SK-N-SH treated with all-trans-retinoic acid at 6 μM for 48 hours (cell line): ENCODE data around the gene ENTPD2.

Source experiments
- ATAC-seq: fragments of 200-7000 bp; cut with Tn5 transposase; 3 replicates; pipeline ENCODE4 v1.9.1; 2020; ENCODE audit warnings: mild to moderate bottlenecking, moderate library complexity
- ARNTL ChIP-seq: fragments of 450-650 bp; formaldehyde crosslinking; IDR thresholded peaks from 2 replicates; pipeline ENCODE4 v1.5.0; 2020; ENCODE audit warnings: low read depth, mild to moderate bottlenecking, moderate library complexity, borderline replicate concordance
- BACH2 ChIP-seq: fragments of 250-450 bp; sonication (Bioruptor Pico); IDR thresholded peaks from 2 replicates; pipeline ENCODE4 v1.9.0; 2021; ENCODE audit warnings: mild to moderate bottlenecking, borderline replicate concordance
- CSDC2 ChIP-seq: fragments of 250-450 bp; sonication (Bioruptor Pico); IDR thresholded peaks from 2 replicates; pipeline ENCODE4 v1.5.0; 2020; ENCODE audit warnings: mild to moderate bottlenecking, moderate library complexity
- CSRNP3 ChIP-seq: fragments of 250-450 bp; sonication (Bioruptor Pico); IDR thresholded peaks from 2 replicates; pipeline ENCODE4 v1.5.1; 2021; ENCODE audit warnings: mild to moderate bottlenecking, moderate library complexity
- ESRRG ChIP-seq: fragments of 250-450 bp; sonication (Bioruptor Pico); IDR thresholded peaks from 2 replicates; pipeline ENCODE4 v1.6.1; 2021; ENCODE audit warnings: mild to moderate bottlenecking
- GLIS3 ChIP-seq: fragments of 250-450 bp; sonication (Bioruptor Pico); IDR thresholded peaks from 2 replicates; pipeline ENCODE4 v1.5.0; 2020; ENCODE audit warnings: mild to moderate bottlenecking, moderate library complexity
- ISL1 ChIP-seq: fragments of 250-450 bp; sonication (Bioruptor Pico); IDR thresholded peaks from 2 replicates; pipeline ENCODE4 v2.1.2; 2022; ENCODE audit warnings: mild to moderate bottlenecking, moderate library complexity
- OSR1 ChIP-seq: fragments of 250-450 bp; sonication (Bioruptor Pico); IDR thresholded peaks from 2 replicates; pipeline ENCODE4 v1.8.0; 2022; ENCODE audit warnings: moderate library complexity, mild to moderate bottlenecking, inconsistent platforms
- PATZ1 ChIP-seq: fragments of 250-450 bp; sonication (Bioruptor Pico); IDR thresholded peaks from 2 replicates; pipeline ENCODE4 v1.8.0; 2020; ENCODE audit warnings: mild to moderate bottlenecking, moderate library complexity, borderline replicate concordance
- PPARA ChIP-seq: fragments of 250-450 bp; sonication (Bioruptor Pico); IDR thresholded peaks from 2 replicates; pipeline ENCODE4 v1.5.0; 2020; ENCODE audit warnings: mild to moderate bottlenecking, borderline replicate concordance
- RARB ChIP-seq: fragments of 250-450 bp; sonication (Bioruptor Pico); IDR thresholded peaks from 2 replicates; pipeline ENCODE4 v1.8.0; 2021; ENCODE audit warnings: mild to moderate bottlenecking, moderate library complexity
- SNAI2 ChIP-seq: fragments of 250-450 bp; sonication (Bioruptor Pico); IDR thresholded peaks from 2 replicates; pipeline ENCODE4 v1.5.0; 2020; ENCODE audit warnings: mild to moderate bottlenecking, moderate library complexity
- TCF4 ChIP-seq: fragments of 250-450 bp; sonication (Bioruptor Pico); IDR thresholded peaks from 2 replicates; pipeline ENCODE4 v1.8.0; 2021; ENCODE audit warnings: mild to moderate bottlenecking, moderate library complexity, borderline replicate concordance
- TOX ChIP-seq: fragments of 250-450 bp; sonication (Bioruptor Pico); IDR thresholded peaks from 2 replicates; pipeline ENCODE4 v1.8.0; 2021; ENCODE audit warnings: mild to moderate bottlenecking, moderate library complexity, borderline replicate concordance
- ZC3H10 ChIP-seq: fragments of 250-450 bp; sonication (Bioruptor Pico); IDR thresholded peaks from 2 replicates; pipeline ENCODE4 v1.5.1; 2021; ENCODE audit warnings: mild to moderate bottlenecking, moderate library complexity
- ZFP3 ChIP-seq: fragments of 250-450 bp; sonication (Bioruptor Pico); IDR thresholded peaks from 2 replicates; pipeline ENCODE4 v1.5.0; 2020; ENCODE audit warnings: mild to moderate bottlenecking, moderate library complexity
- ZFP30 ChIP-seq: fragments of 450-650 bp; formaldehyde crosslinking; IDR thresholded peaks from 2 replicates; pipeline ENCODE4 v1.5.0; 2022; ENCODE audit warnings: mild to moderate bottlenecking, moderate library complexity
- ZNF565 ChIP-seq: fragments of 450-650 bp; formaldehyde crosslinking; conservative IDR thresholded peaks from 2 replicates; pipeline ENCODE4 v1.5.0; 2020; ENCODE audit warnings: low read depth, mild to moderate bottlenecking, moderate library complexity
- ZNF70 ChIP-seq: fragments of 450-650 bp; formaldehyde crosslinking; IDR thresholded peaks from 2 replicates; pipeline ENCODE4 v1.5.0; 2020; ENCODE audit warnings: mild to moderate bottlenecking, moderate library complexity
- ZNF8 ChIP-seq: fragments of 450-650 bp; formaldehyde crosslinking; IDR thresholded peaks from 2 replicates; pipeline ENCODE4 v1.5.0; 2020; ENCODE audit warnings: mild to moderate bottlenecking, moderate library complexity
- TF ChIP-seq, protein P1 (sequence below): fragments of 250-450 bp; sonication (Bioruptor Pico); IDR thresholded peaks from 2 replicates; pipeline ENCODE4 v1.5.1; 2020; ENCODE audit warnings: low read depth, mild to moderate bottlenecking, moderate library complexity
- TF ChIP-seq, protein P2 (sequence below): fragments of 250-450 bp; sonication (Bioruptor Pico); IDR thresholded peaks from 2 replicates; pipeline ENCODE4 v1.5.0; 2020; ENCODE audit warnings: mild to moderate bottlenecking, moderate library complexity

The ENTPD2 gene

DNA sequence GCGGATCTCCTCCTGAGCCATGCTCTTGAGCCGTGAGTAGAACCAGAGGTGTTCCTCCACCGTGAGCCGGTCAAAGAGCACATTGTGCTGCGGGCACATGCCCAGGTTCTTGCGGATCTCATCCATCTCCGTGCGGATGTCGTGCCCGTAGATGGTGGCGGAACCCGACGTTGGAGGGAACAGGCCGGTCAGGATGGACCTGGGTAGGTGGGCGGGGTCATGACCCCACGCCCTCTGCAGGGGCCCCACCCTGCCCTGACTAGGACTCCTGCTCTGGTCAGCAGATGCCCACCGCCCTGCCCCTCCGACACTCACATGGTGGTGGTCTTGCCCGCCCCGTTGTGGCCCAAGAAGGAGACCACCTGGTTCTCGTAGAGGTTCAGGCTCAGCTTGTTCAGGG, 37.9 kb downstream of the ENTPD2 start:
- no peak for ATAC-seq
- no peak for TF ChIP-seq PPARA

- ATAC-seq: no peak
These were observed 38.3 kb downstream of the ENTPD2 start for GRCh38 chr9:137015540-137015930.

GRCh38 chr9:137014776-137015539, 38.9 kb downstream of the ENTPD2 start:
- TF ChIP-seq CSRNP3 (CRISPR knock-in tag): no peak
- TF ChIP-seq, protein P1, sequence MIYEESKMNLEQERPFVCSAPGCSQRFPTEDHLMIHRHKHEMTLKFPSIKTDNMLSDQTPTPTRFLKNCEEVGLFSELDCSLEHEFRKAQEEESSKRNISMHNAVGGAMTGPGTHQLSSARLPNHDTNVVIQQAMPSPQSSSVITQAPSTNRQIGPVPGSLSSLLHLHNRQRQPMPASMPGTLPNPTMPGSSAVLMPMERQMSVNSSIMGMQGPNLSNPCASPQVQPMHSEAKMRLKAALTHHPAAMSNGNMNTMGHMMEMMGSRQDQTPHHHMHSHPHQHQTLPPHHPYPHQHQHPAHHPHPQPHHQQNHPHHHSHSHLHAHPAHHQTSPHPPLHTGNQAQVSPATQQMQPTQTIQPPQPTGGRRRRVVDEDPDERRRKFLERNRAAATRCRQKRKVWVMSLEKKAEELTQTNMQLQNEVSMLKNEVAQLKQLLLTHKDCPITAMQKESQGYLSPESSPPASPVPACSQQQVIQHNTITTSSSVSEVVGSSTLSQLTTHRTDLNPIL: no peak
- no peak for TF ChIP-seq RARB (CRISPR knock-in tag)
- ATAC-seq: no peak

More at GRCh38 chr9:137015540-137015930, 38.3 kb downstream of the ENTPD2 start:
- TF ChIP-seq ZNF565 (CRISPR knock-in tag): no peak
- TF ChIP-seq ZFP3 (CRISPR knock-in tag): no peak
- TF ChIP-seq RARB (CRISPR knock-in tag): no peak
- no peak for TF ChIP-seq ISL1
- TF ChIP-seq, protein P2, sequence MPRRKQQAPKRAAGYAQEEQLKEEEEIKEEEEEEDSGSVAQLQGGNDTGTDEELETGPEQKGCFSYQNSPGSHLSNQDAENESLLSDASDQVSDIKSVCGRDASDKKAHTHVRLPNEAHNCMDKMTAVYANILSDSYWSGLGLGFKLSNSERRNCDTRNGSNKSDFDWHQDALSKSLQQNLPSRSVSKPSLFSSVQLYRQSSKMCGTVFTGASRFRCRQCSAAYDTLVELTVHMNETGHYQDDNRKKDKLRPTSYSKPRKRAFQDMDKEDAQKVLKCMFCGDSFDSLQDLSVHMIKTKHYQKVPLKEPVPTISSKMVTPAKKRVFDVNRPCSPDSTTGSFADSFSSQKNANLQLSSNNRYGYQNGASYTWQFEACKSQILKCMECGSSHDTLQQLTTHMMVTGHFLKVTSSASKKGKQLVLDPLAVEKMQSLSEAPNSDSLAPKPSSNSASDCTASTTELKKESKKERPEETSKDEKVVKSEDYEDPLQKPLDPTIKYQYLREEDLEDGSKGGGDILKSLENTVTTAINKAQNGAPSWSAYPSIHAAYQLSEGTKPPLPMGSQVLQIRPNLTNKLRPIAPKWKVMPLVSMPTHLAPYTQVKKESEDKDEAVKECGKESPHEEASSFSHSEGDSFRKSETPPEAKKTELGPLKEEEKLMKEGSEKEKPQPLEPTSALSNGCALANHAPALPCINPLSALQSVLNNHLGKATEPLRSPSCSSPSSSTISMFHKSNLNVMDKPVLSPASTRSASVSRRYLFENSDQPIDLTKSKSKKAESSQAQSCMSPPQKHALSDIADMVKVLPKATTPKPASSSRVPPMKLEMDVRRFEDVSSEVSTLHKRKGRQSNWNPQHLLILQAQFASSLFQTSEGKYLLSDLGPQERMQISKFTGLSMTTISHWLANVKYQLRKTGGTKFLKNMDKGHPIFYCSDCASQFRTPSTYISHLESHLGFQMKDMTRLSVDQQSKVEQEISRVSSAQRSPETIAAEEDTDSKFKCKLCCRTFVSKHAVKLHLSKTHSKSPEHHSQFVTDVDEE (CRISPR knock-in tag): no peak
- TF ChIP-seq TCF4 (CRISPR knock-in tag): no peak
- no peak for TF ChIP-seq ARNTL
- TF ChIP-seq ZNF70: no peak
- no peak for TF ChIP-seq BACH2 (CRISPR knock-in tag)
- TF ChIP-seq ZNF8 (CRISPR knock-in tag): no peak
- no peak for TF ChIP-seq CSRNP3 (CRISPR knock-in tag)
- TF ChIP-seq ZC3H10 (CRISPR knock-in tag): no peak
- no peak for TF ChIP-seq PATZ1 (CRISPR knock-in tag)
- no peak for TF ChIP-seq ESRRG
- TF ChIP-seq PPARA: no peak
- TF ChIP-seq CSDC2 (CRISPR knock-in tag): no peak
- TF ChIP-seq SNAI2 (CRISPR knock-in tag): no peak
- no peak for TF ChIP-seq TOX (CRISPR knock-in tag)
- TF ChIP-seq OSR1 (CRISPR knock-in tag): no peak
- no peak for TF ChIP-seq GLIS3 (CRISPR knock-in tag)

DNA sequence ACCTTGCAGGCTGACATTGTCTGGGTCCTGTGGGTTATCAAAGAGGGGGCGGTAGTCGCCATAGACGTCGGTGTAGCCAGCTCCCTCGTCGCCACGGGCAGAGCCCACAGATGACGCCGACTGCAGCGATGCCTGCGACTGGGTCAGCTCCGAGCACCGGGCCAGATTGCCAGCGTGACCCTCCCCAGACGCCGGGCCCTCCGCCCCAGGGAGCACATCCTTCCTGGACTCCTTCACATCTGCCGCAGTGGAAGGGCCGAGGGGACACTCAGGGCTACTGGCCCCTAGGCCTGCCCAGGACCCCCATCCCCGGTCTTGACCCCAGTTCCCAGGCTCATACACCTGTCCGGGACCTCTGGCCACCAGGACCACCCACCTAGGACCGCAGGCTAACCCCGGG, 39.7 kb downstream of the ENTPD2 start:
- ATAC-seq: no peak
- no peak for TF ChIP-seq OSR1 (CRISPR knock-in tag)
- no peak for TF ChIP-seq ZNF70
- TF ChIP-seq RARB (CRISPR knock-in tag): no peak
- TF ChIP-seq PPARA: no peak
- TF ChIP-seq ZFP30 (CRISPR knock-in tag): no peak
- TF ChIP-seq, protein P2 (CRISPR knock-in tag): no peak
- no peak for TF ChIP-seq ISL1
- TF ChIP-seq, protein P1: no peak
- TF ChIP-seq SNAI2 (CRISPR knock-in tag): no peak
- no peak for TF ChIP-seq ZNF8 (CRISPR knock-in tag)
- no peak for TF ChIP-seq ZNF565 (CRISPR knock-in tag)
- no peak for TF ChIP-seq BACH2 (CRISPR knock-in tag)
- TF ChIP-seq ZC3H10 (CRISPR knock-in tag): no peak
- TF ChIP-seq ESRRG: no peak
